H1 (cell line): Measurements from ENCODE around the gene CYTL1. TPM values are rescaled to one million over a fixed set of nuclear protein-coding genes. Genes with fewer than 3 reads are reported as not detected.
A peak's percentile ranks its signal among the peaks of the same experiment; 100 is the strongest.

Experiments
- CTCF ChIA-PET: fragments of 300-600 bp; sonication (Branson Sonifier 250); formaldehyde crosslinking; loops from one replicate; lab custom pipeline; 2021; ENCODE audit not compliant: partially characterized antibody; lab: Charles Lee
- POLR2A ChIA-PET: fragments of 300-600 bp; sonication (Branson Sonifier 250); formaldehyde crosslinking; loops from one replicate; lab custom pipeline; 2021; ENCODE audit warnings: inconsistent platforms; ENCODE audit not compliant: partially characterized antibody; lab: Charles Lee
- DNase-seq, 2 experiments: peaks; one replicate each; pipeline versions ENCODE4 v3.0.0 to v3.0.0-alpha.2; 2010 to 2022; ENCODE audit warnings: low spot score in 2 of 2, low read depth in 1 of 2, mixed read lengths in 1 of 2
- FAIRE-seq: peaks from 2 replicates; lab custom pipeline; 2011; peaks lifted over from hg19 to GRCh38; lab: Jason Lieb, UNC
- H2AFZ ChIP-seq: 2 replicates; pipeline ENCODE4 v1.8.1; 2012; ENCODE audit warnings: low read length, inconsistent platforms
- H2AK5ac ChIP-seq: 2 replicates; pipeline ENCODE4 v1.6.1; 2013; ENCODE audit warnings: low read depth, low read length
- H2BK120ac ChIP-seq: replicated peaks from 2 replicates; pipeline ENCODE3; 2013; ENCODE audit warnings: low read depth, low read length, inconsistent platforms
- H2BK12ac ChIP-seq: 2 replicates; pipeline ENCODE4 v1.6.1; 2013; ENCODE audit warnings: low read depth, low read length
- H2BK15ac ChIP-seq: 2 replicates; pipeline ENCODE4 v1.6.1; 2013; ENCODE audit warnings: low read length
- H2BK20ac ChIP-seq: 2 replicates; pipeline ENCODE4 v1.6.1; 2013; ENCODE audit warnings: low read length
- H2BK5ac ChIP-seq: 2 replicates; pipeline ENCODE4 v1.6.1; 2013; ENCODE audit warnings: low read depth, low read length
- H3K14ac ChIP-seq: 2 replicates; pipeline ENCODE4 v1.6.1; 2013; ENCODE audit warnings: inconsistent platforms; ENCODE audit not compliant: insufficient read length
- H3K18ac ChIP-seq: 2 replicates; pipeline ENCODE4 v1.6.1; 2013; ENCODE audit warnings: low read length; ENCODE audit errors: extremely low read depth
- H3K23ac ChIP-seq: 2 replicates; pipeline ENCODE4 v1.6.1; 2013; ENCODE audit warnings: inconsistent platforms; ENCODE audit not compliant: insufficient read length
- H3K23me2 ChIP-seq: 2 replicates; pipeline ENCODE4 v1.6.1; 2013; ENCODE audit warnings: low read depth, low read length
- H3K27ac ChIP-seq: 2 replicates; pipeline ENCODE4 v1.6.1; 2011; ENCODE audit warnings: low read depth, low read length, inconsistent platforms
- H3K27me3 ChIP-seq, 4 experiments: replicated peaks in 1 of 4; 1 replicate in 1 of 4; 2 replicates in 3 of 4; pipeline versions ENCODE4 v1.6.1 to v1.8.1; 2011 to 2013; ENCODE audit warnings: low read length in 3 of 4, mild to moderate bottlenecking in 3 of 4, inconsistent platforms in 2 of 4, mixed read lengths in 2 of 4, moderate library complexity in 1 of 4; ENCODE audit not compliant: control insufficient read depth in 3 of 4, insufficient read depth in 3 of 4; ENCODE audit errors: extremely low read depth in 1 of 4
- H3K36me3 ChIP-seq, 4 experiments: 2 replicates each; pipeline versions ENCODE4 v1.6.1 to v1.8.1; 2011 to 2013; ENCODE audit warnings: mild to moderate bottlenecking in 4 of 4, low read length in 3 of 4, moderate library complexity in 2 of 4, control low read depth in 1 of 4, inconsistent platforms in 1 of 4; ENCODE audit not compliant: insufficient read depth in 4 of 4, control insufficient read depth in 2 of 4
- H3K4ac ChIP-seq: replicated peaks from 2 replicates; pipeline ENCODE3; 2013; ENCODE audit warnings: low read length, low read depth, mixed read lengths, inconsistent platforms; ENCODE audit not compliant: insufficient read length
- H3K4me1 ChIP-seq, 4 experiments: replicated peaks in 1 of 4; 1 replicate in 1 of 4; 2 replicates in 3 of 4; pipeline versions ENCODE4 v1.6.1 to v1.8.1; 2011 to 2013; ENCODE audit warnings: low read length in 3 of 4, inconsistent platforms in 2 of 4, mixed read lengths in 1 of 4; ENCODE audit not compliant: insufficient read depth in 4 of 4, control insufficient read depth in 3 of 4
- H3K4me2 ChIP-seq, 2 experiments: 2 replicates each; pipeline versions ENCODE4 v1.6.1 to v1.8.1; 2011 to 2013; ENCODE audit warnings: low read depth in 2 of 2, low read length in 2 of 2, control low read depth in 1 of 2, inconsistent platforms in 1 of 2, mild to moderate bottlenecking in 1 of 2; ENCODE audit not compliant: insufficient read depth in 1 of 2
- H3K4me3 ChIP-seq, 4 experiments: fragments of 200-600, 300-600 bp in 1 of 4; sonication (generic), shearing (Covaris generic), sonication (Bioruptor Twin) in 1 of 4; 2 replicates each; pipeline versions ENCODE4 v1.5.1 to v1.8.1; 2011 to 2016; ENCODE audit warnings: low read length in 4 of 4, low read depth in 3 of 4, control low read depth in 2 of 4, inconsistent platforms in 2 of 4, mild to moderate bottlenecking in 2 of 4, mixed read lengths in 1 of 4, moderate library complexity in 1 of 4; ENCODE audit not compliant: insufficient read depth in 2 of 4; ENCODE audit errors: extremely low read depth in 1 of 4
- H3K56ac ChIP-seq: replicated peaks from 2 replicates; pipeline ENCODE3; 2013; ENCODE audit warnings: low read depth, mild to moderate bottlenecking, mixed read lengths, low read length, inconsistent platforms; ENCODE audit not compliant: insufficient read length
- H3K79me1 ChIP-seq: 2 replicates; pipeline ENCODE4 v1.6.1; 2013; ENCODE audit warnings: low read depth, low read length, control low read depth
- H3K79me2 ChIP-seq, 2 experiments: 2 replicates each; pipeline versions ENCODE4 v1.6.1 to v1.8.1; 2012 to 2013; ENCODE audit warnings: low read length in 2 of 2, mild to moderate bottlenecking in 2 of 2, inconsistent platforms in 1 of 2; ENCODE audit not compliant: insufficient read depth in 2 of 2, control insufficient read depth in 1 of 2
- H3K9ac ChIP-seq, 4 experiments: replicated peaks in 1 of 4; 1 replicate in 1 of 4; 2 replicates in 3 of 4; pipeline versions ENCODE4 v1.6.1 to v1.8.1; 2011 to 2013; ENCODE audit warnings: low read depth in 3 of 4, low read length in 3 of 4, control low read depth in 2 of 4, mild to moderate bottlenecking in 2 of 4, moderate library complexity in 2 of 4, inconsistent platforms in 1 of 4; ENCODE audit errors: extremely low read depth in 1 of 4
- H3K9me3 ChIP-seq, 2 experiments: 2 replicates each; pipeline versions ENCODE4 v1.6.1 to v1.8.1; 2012 to 2013; ENCODE audit warnings: mild to moderate bottlenecking in 2 of 2, moderate library complexity in 2 of 2, control low read depth in 1 of 2, inconsistent platforms in 1 of 2, low read depth in 1 of 2, low read length in 1 of 2, mixed read lengths in 1 of 2; ENCODE audit not compliant: insufficient read depth in 2 of 2
- H4K20me1 ChIP-seq, 2 experiments: replicated peaks in 1 of 2; 2 replicates each; pipeline versions ENCODE3 to v1.8.1; 2011 to 2013; ENCODE audit warnings: inconsistent platforms in 2 of 2, low read length in 2 of 2, mild to moderate bottlenecking in 1 of 2; ENCODE audit not compliant: insufficient read depth in 2 of 2, control insufficient read depth in 1 of 2
- H4K5ac ChIP-seq: 2 replicates; pipeline ENCODE4 v1.6.1; 2013; ENCODE audit warnings: low read length, low read depth, mixed read lengths, inconsistent platforms; ENCODE audit not compliant: insufficient read length
- H4K8ac ChIP-seq: 2 replicates; pipeline ENCODE4 v1.8.0; 2013; ENCODE audit warnings: mild to moderate bottlenecking, moderate library complexity, low read length, inconsistent platforms; ENCODE audit not compliant: insufficient read depth; ENCODE audit errors: extremely low read depth
- H4K91ac ChIP-seq: replicated peaks from 2 replicates; pipeline ENCODE3; 2013; ENCODE audit warnings: low read length, mixed read lengths, inconsistent platforms; ENCODE audit not compliant: insufficient read length
- NRF1 ChIP-seq: IDR thresholded peaks from 2 replicates; pipeline ENCODE4 v1.6.1; 2011; ENCODE audit warnings: mild to moderate bottlenecking, low read depth, low read length, improper control_type of control experiment
- WGBS, 2 experiments: shearing (Covaris generic) in 1 of 2; methylation state at CpG; one replicate each; pipeline versions ENCODE4 v1.1.6 to v1.1.7; 2013 to 2015; ENCODE audit warnings: low lambda C conversion rate in 2 of 2, mixed read lengths in 2 of 2, inconsistent platforms in 1 of 2, low coverage in 1 of 2, missing lambda C conversion rate in 1 of 2; ENCODE audit not compliant: insufficient replicate concordance in 2 of 2, insufficient coverage in 1 of 2, insufficient read length in 1 of 2; ENCODE audit errors: extremely low coverage in 1 of 2, missing lambda C conversion rate in 1 of 2; 5-methylcytosine and 5-hydroxymethylcytosine counted together
- polyA plus RNA-seq, 7 experiments: library from polyadenylated mRNA; depleted of rRNA in 3 of 7; stranded (reverse) in 5 of 7; unstranded in 2 of 7; fragments of >200 nt in 5 of 7; fragments of 200-250 nt in 2 of 7; gene quantifications; 1 replicate in 5 of 7; 2 replicates in 1 of 7; 4 replicates in 1 of 7; pipeline versions ENCODE4 v1.2.1 to v1.2.3, GENCODE V29; 2011 to 2013; ENCODE audit warnings: missing spikeins in 2 of 7, mixed read lengths in 2 of 7
- total RNA-seq: library from RNA; stranded (reverse); fragmentation: NEBNext Ultra II Directional; extraction: Animal tissue kit (Norgen Biotek cat#: 25700); gene quantifications from 2 replicates; pipeline ENCODE4 v1.2.1, GENCODE V29; 2021

Gene CYTL1
- total and polyA plus RNA-seq, 2 of the 8 experiments (the other 6 are each of a cell fraction or from before 2014, with no cell fraction given), result 8.6 to 9.8 TPM

DNA sequence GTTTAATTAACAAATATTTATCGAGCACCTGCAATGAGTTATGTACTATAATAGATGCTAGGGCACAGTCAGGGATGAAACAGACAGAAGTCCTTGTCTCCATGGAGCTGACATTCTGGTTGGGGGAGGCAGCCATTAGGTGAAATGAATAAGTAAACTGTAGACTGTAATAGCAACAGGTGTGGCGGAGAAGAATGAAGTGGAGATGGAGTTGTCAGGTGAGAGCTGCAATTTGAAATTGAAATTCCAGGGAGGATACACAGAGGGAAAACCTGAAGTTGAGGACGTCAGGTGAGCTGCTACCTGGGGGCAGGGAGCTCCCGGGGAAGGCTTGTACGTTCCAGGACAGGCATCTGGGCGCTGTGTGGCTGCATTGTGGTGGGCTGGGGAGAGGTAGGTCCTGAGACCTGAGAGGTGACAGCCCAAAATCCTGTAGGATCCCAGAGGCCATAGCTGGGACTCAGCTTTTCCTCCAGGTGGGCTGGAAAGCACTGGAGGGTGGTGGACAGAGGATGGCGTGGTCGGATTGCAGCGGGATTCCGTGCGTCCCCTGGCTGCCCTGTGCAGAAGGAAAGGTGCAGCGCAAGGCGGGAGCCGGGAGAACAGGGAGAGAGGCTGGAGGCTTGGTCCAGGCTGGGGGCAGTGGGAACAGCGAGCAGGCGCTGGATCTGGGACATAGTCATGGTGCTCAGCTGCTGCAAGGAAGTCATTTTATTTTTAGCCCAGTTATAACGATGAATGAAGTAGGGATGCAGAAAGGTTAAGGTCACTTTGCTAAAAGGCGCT is 24.8 kb downstream of the CYTL1 start:
- H3K27ac ChIP-seq, result no peak overlapping the region
- no peak overlapping the region for H2BK120ac ChIP-seq
- no peak overlapping the region for H2AFZ ChIP-seq
- no peak overlapping the region for H3K18ac ChIP-seq
- H3K14ac ChIP-seq, result no peak overlapping the region
- H3K9ac ChIP-seq, result no peak overlapping the region
- no peak overlapping the region for H2BK12ac ChIP-seq
- H3K56ac ChIP-seq, result no peak overlapping the region
- H4K5ac ChIP-seq, result no peak overlapping the region
- H3K9me3 ChIP-seq, result no peaks in the 10 kb centered on the region
- WGBS, 2 experiments, result 90% methylated on average over 18 of the region's 18 CpGs; no CpG with 5 or more reads in 1 of the 2 experiments
- no peaks in the 10 kb centered on the region for H3K23me2 ChIP-seq
- no peaks in the 10 kb centered on the region for H3K27me3 ChIP-seq
- H2BK15ac ChIP-seq, result no peak overlapping the region
- no peaks in the 10 kb centered on the region for H4K20me1 ChIP-seq
- H3K4me2 ChIP-seq, result no peak overlapping the region
- POLR2A ChIA-PET, result interaction anchor here (0.9 kb wide), 1 partner anchor 470 kb away, joined by 5 read pairs; no protein-coding TSS in a partner anchor
- H4K8ac ChIP-seq, result no peak overlapping the region; the same call in 1 of the 2 replicates
- CTCF ChIA-PET, result interaction anchor here (0.6 to 1.7 kb wide), 27 partner anchors 9 to 806 kb away, joined by 3 to 10 read pairs (median 3); no protein-coding TSS in a partner anchor
- peak overlapping the region; percentile 37; the same call in 1 of the 2 replicates for H2BK20ac ChIP-seq
- no peak for DNase-seq
- no peaks in the 10 kb centered on the region for H3K36me3 ChIP-seq
- H3K4me1 ChIP-seq, result peaks cover 0 to 9% (median 5%) of the 10 kb centered on the region in 4 experiments; a peak in 4 of 7 replicates
- no peak for TF ChIP-seq NRF1
- H2AK5ac ChIP-seq, result no peak overlapping the region
- H2BK5ac ChIP-seq, result no peak overlapping the region
- no peak overlapping the region for H3K23ac ChIP-seq
- no peaks in the 10 kb centered on the region for H3K79me2 ChIP-seq
- no peaks in the 10 kb centered on the region for H3K79me1 ChIP-seq
- no peak overlapping the region for H4K91ac ChIP-seq
- no peak for FAIRE-seq
- H3K4ac ChIP-seq, result no peak overlapping the region
- no peak overlapping the region for H3K4me3 ChIP-seq
